GM10847 (cell line): ENCODE measurements around the gene QSER1.

Source experiments
- POLR2A ChIP-seq: IDR thresholded peaks from 2 replicates; pipeline ENCODE4 v1.6.1; 2011; ENCODE audit not compliant: insufficient read length; ENCODE audit errors: extremely low read depth

The QSER1 gene

DNA sequence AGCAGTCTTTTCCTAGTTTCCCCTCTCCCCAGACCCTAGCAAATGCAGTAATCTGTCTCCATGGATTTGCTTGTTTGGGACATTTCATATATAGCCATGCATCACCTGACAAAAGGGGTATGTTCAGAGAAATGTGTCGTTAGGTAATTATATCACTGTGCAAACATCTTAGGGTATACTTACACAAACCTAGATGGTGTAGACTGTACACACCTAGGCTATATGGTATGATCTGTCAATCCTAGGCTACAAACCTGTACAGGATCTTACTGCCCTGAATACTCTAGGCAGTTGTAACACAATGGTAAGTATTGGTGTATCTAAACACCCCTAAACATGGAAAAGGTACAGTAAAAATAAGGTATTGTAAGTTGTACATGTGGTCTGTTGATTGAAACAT lies 23.8 kb downstream of the QSER1 start:
- no peak for TF ChIP-seq POLR2A

DNA sequence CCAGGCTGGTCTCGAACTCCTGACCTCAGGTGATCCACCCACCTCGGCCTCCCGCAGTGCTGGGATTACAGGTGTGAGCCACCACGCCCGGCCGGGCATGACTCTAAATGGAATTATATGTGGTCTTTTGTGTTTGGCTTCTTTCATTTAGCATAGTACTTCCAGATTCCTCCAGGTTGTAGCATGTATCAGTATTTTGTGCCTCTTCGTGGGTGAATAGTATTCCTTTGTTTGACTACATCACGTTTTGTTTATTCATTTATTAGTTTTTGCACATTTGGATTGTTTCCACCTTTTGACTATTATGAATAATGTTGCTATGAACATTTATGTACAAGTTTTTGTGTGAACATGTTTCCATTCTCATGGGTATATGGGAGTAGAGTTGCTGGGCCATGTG lies 24.4 kb downstream of the QSER1 start:
- no peak for TF ChIP-seq POLR2A

DNA sequence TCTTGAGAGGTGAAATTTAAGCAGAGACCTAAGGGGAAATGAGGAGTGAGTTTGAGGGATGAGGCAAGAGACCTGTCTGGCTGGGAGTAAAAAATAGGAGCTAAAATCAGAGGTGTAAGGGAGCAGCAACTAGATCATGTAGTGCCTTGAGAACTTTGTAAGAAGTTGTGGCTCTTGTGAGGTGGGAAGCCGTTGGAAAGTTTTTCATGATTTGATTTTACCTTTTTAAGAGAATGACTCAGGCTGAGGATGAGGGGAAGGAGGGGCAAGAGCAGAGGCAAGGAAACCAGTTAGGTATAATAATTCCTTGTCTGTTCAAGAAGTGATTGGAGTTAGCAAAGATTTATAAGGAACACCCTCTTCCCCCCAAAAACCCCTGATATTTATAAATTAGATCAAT lies 25.8 kb downstream of the QSER1 start:
- TF ChIP-seq POLR2A, result no peak

DNA sequence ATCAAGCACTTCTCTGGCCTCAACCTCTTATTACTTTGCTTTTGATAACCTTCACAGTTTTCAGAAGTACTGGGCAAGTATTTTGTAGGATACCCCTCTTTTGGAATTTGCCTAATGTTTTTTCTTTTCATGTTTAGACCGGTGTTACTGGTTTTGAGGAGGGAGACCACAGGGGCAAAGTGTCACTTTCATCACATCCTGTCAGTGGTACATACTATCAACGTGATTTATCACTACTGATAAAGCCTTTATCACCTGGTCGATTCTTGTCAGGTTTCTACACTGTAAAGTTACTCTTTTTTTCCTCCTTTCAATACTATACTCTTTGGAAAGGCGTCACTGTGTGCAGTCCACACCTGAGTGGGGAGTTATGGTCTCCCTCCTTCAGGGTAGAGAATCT lies 26.7 kb downstream of the QSER1 start:
- no peak for TF ChIP-seq POLR2A

DNA sequence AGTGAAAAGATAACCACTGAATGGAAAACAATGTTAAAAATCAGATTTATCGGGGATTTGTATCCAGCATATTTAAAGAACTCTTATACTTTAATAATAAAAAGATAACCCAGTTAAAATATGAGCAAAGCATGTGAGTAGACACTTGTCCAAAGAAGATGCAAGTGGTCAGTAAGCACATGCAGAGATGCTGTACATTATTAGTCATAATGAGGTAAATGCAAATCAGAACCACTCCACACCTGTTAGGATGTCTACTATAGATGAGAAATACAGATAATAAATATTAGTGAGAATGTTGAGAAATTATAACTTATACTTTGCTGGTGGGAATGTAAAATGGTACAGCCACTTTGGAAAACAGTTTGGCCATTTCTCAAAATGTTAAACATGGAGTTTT lies 28.0 kb downstream of the QSER1 start:
- TF ChIP-seq POLR2A, result no peak

DNA sequence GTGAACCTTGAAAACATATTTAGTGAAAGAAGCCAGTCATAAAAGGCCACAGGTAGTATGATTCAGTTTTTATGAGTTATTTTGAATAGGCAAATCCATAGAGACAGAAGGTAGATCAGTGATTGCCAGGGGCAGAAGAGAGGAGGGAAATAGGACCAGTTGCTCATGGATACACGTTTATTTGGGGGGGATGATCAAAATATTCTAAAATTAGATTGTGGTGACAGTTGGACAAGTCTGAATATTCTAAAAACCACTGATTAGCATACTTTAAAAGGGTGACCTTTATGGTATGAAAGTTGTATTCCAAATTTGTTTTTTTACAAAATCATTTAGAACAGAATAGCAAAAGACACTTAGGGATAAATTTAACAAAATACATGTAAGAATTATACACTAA lies 28.6 kb downstream of the QSER1 start:
- TF ChIP-seq POLR2A, result no peak

DNA sequence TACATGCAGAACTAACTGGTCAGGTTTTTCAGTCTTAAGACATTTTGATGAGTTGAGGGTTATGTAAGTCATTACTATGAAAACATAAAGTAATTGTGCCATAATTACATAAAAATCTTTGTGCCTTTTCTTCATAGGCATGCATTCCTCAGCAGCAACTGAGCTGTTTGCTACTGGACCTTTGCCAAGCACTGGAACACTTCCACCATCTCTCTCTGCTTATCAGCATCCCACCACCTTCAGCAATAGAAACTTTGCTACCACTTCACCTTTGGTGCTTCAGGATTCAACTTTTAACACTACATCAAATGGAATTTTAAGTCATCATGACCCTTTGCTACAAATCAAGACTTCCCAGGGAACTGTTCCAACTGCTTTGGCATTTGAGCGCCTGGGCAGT lies 39.0 kb downstream of the QSER1 start:
- TF ChIP-seq POLR2A, result no peak

DNA sequence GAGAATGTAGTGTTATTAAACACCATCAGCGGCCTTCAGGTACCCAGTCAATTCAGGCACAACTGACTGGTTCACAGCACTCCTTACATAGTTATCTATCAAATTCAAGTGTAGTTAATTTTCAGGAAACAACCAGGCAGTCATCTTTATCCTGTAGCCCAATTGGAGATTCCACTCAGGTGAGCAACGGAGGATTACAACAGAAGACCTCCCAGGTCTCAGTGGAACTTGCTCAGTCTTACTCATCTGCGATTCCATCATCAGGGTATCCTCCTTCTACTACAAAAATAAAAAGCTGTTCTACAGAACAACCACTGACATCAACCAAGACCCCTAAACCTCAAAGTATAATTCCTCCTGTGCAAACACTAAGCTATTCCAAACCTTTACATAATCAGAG lies 39.6 kb downstream of the QSER1 start:
- TF ChIP-seq POLR2A, result no peak

DNA sequence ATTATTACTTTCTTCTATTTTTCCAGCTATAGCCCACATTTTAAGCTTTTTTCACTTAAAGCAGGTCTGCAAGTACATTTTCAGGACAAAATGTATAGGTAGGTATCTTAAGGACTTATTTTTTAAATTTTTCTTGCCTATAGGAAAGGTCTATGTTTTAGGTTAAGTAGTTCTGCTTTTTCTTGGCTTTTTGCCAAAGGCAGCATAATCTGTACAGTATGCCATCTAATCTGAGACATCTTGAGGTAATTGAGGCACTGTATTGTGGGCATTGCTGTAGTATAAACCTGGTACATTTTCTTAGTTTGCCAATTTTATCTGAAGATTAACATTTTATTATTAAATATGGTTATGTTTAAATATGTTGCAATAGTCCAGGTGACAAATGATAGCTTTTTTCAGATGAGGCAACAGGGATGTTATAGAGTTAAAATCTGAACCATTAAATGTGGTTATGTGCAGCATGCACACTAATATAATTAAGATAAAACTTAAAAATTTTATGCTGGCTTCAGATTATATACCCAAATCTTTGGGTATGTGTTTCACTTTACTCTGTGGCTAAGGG lies 42.9 kb downstream of the QSER1 start:
- no peak for TF ChIP-seq POLR2A

DNA sequence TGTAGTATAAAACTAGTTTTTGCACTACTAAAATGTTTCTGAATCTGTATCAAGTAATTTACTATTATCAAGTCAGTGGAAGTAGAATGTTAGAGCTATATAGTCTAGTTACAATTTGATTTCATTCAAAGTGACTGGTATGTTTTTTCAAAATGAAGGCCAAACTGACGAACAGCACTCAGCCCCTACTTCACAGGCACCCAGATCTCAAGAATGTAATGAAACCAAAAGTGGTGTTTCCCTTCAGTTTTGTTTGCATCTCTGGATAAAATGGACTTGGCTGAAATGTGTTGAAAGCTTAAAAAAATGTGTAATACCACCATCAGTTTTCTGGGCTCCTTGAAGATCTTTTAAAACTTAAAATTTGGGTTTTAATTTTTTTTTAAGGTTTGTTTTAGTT lies 46.4 kb downstream of the QSER1 start:
- no peak for TF ChIP-seq POLR2A

DNA sequence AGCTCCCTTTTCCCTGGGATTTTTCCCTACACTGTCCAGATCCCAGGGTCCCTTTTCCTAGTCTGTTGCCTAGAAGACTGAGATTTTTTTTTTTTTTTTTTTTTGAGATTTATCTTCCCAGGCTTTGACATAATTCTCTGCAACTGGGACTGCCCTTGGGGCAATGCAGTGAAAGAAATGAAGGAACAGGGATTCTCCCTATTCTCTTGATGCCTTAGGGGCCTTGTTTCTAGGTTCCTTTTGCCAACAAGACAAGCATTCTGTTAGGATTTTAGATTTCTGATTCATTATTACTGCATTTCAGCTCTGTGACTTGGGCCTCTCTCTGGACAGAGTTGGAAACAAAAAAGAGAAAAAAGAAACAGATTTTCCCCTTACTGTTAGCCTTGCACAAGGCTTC lies 47.3 kb downstream of the QSER1 start:
- TF ChIP-seq POLR2A, result no peak

DNA sequence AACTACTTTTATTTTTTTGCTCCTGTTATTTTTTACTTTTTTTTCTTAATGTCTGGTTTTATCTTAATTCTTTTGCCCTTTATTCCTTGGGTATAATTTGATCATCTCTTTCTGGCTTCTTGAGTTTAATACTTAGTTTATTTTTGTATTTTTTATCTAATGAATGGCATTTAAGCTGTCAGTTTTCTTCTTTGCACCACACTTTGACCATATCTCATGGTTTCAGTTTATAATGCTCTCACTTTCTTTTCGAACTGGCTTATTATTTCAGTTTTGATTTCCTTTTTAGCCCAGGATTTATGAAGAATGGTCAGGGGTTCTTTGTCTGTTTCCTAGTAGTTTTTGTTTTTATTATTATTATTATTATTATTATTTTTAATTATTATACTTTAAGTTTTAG lies 48.3 kb downstream of the QSER1 start:
- TF ChIP-seq POLR2A, result no peak

DNA sequence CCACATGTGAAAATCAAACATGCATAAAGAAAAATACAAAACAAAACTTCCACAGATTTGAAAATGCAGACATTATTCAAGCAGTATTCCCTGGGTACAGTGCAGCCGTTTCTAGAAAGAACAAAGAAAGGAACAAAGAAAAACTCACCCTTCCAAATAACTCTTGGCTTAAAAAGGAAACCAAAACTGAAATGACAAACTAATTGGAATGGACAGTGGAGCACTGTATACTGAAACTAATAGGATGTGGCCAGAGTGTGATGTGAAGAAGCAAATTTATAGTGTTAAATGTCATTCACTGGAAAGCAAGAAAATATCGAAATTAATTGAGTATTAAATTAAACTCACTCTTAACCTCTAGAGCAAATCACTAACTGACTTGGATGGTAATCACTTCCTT lies 55.4 kb downstream of the QSER1 start:
- TF ChIP-seq POLR2A, result no peak

DNA sequence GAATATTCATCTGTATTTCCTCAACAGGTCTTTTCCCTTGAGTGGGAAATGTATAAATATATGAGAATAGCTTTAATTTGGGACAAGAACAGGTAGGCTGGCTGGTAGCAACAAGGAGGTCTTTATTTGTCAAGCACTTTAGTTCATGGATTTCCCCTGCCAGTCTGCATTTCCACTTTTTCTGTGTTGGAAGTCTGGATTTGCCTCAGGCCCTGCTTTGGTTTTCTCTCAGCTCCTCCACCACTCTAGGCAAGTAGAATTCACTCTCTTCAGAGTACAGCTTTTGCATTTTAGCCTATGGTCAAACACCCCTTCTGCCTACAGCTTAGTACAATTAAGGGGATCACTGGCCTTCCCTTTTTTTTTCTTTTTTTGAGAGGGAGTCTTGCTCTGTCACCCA lies 57.1 kb downstream of the QSER1 start:
- no peak for TF ChIP-seq POLR2A

DNA sequence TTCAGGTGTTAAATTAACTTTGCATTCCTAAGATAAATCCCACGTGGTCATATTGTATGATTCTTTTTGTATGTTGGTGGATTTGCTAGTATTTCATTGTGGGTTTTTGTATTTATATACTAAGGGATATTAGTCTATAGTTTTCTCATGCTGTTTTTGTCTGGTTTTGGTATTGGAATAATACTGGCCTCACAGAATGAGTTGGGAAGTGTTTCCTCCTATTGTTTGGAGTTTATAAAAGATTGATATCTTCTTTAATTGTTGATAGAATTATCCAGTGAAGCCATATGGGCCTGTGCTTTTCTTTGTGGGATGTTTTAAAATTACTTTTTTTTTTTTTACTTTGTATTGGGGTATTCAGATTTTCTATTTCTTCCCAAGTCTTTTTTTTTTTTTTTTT lies 59.8 kb downstream of the QSER1 start:
- TF ChIP-seq POLR2A, result no peak

DNA sequence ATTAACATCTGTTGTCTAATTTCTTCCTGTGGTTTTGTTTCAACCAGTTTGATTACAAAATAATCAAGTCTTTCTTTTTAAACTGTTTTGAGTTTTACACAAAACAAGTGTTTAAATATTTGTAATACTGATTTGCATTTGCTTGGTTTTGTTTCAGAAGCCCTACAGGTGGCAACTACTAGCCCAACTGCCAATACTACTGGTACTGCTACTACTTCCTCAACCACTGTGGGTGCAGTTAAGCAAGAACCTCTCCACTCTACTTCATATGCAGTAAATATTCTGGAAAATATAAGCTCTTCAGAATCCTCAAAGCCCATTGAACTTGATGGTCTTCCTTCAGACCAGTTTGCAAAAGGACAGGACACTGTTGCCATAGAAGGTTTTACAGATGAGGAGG lies 61.1 kb downstream of the QSER1 start:
- TF ChIP-seq POLR2A, result no peak

DNA sequence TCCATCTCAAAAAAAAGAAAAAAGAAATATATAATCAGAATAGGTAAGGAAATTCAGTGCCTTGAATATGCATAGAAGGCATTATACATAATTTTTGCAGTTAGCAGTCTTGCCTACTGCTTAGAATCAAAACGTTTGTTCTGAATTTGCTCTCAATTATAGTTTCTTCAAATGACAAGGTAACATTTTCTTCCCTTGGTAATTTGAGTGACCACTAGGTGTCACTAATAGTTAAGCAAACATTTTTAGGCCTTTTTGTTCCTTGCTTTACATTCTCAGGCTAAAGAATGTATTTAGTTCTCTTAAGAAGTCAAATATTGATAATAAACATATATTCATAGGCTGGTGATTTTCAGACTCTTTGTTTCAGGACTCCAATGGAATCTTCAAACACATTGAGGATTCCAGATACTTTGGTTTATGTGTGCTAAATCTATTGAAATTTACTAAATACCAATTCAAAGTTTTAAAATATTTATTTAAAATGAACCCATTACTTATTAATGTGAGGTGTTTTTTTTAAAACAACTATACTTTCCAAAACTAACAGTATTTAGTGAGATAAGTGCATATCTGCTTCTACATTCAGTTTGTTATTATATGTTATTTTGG lies 68.0 kb downstream of the QSER1 start:
- no peak for TF ChIP-seq POLR2A
